Astrocyte (in vitro differentiated cells and primary cell): Measurements from ENCODE around the gene CD160. TPM values are rescaled to one million over a fixed set of nuclear protein-coding genes. Genes with fewer than 3 reads are reported as not detected.

Source experiments
- DNase-seq: peaks from one replicate; pipeline ENCODE4 v3.0.0-alpha.2; 2010; ENCODE audit warnings: low read depth
- FAIRE-seq: peaks from 2 replicates; lab custom pipeline; 2011; peaks lifted over from hg19 to GRCh38; lab: Jason Lieb, UNC
- H2AFZ ChIP-seq: 2 replicates; pipeline ENCODE4 v1.6.0; 2012; ENCODE audit warnings: low read depth, low read length, inconsistent platforms
- H3K27ac ChIP-seq: 2 replicates; pipeline ENCODE4 v1.5.1; 2011; ENCODE audit warnings: low read depth, low read length, inconsistent platforms
- H3K27me3 ChIP-seq: 2 replicates; pipeline ENCODE4 v1.6.0; 2011; ENCODE audit warnings: low read length, inconsistent platforms; ENCODE audit not compliant: insufficient read depth
- H3K36me3 ChIP-seq: 2 replicates; pipeline ENCODE4 v1.5.1; 2011; ENCODE audit warnings: low read length, inconsistent platforms; ENCODE audit not compliant: insufficient read depth
- H3K4me1 ChIP-seq: 2 replicates; pipeline ENCODE4 v1.5.1; 2011; ENCODE audit warnings: low read length, inconsistent platforms; ENCODE audit not compliant: insufficient read depth
- H3K4me2 ChIP-seq: 2 replicates; pipeline ENCODE4 v1.6.0; 2012; ENCODE audit warnings: low read length, inconsistent platforms
- H3K4me3 ChIP-seq: 2 replicates; pipeline ENCODE4 v1.5.1; 2011; ENCODE audit warnings: low read depth, mild to moderate bottlenecking, low read length, inconsistent platforms; ENCODE audit not compliant: insufficient read depth
- H3K79me2 ChIP-seq: 2 replicates; pipeline ENCODE4 v1.6.0; 2012; ENCODE audit warnings: mild to moderate bottlenecking, low read length, inconsistent platforms; ENCODE audit not compliant: insufficient read depth
- H3K9ac ChIP-seq: 2 replicates; pipeline ENCODE4 v1.6.0; 2012; ENCODE audit warnings: mild to moderate bottlenecking, low read length, inconsistent platforms
- H3K9me3 ChIP-seq: 2 replicates; pipeline ENCODE4 v1.5.1; 2012; ENCODE audit warnings: low read depth, mild to moderate bottlenecking, low read length, inconsistent platforms; ENCODE audit not compliant: insufficient read depth
- H4K20me1 ChIP-seq: 2 replicates; pipeline ENCODE4 v1.6.0; 2012; ENCODE audit warnings: low read length, inconsistent platforms; ENCODE audit not compliant: insufficient read depth
- H3K27ac Mint-ChIP-seq: one replicate; pipeline ENCODE4 v1.8.0; 2021; ENCODE audit warnings: mild to moderate bottlenecking, mixed read lengths; ENCODE audit not compliant: unreplicated experiment
- H3K27me3 Mint-ChIP-seq: one replicate; pipeline ENCODE4 v1.8.0; 2021; ENCODE audit warnings: low read depth, mixed read lengths; ENCODE audit not compliant: unreplicated experiment
- H3K36me3 Mint-ChIP-seq: one replicate; pipeline ENCODE4 v1.8.0; 2021; ENCODE audit warnings: low read depth, mixed read lengths; ENCODE audit not compliant: unreplicated experiment
- H3K4me1 Mint-ChIP-seq: one replicate; pipeline ENCODE4 v1.8.0; 2021; ENCODE audit warnings: low read depth, mixed read lengths; ENCODE audit not compliant: unreplicated experiment
- H3K4me3 Mint-ChIP-seq: one replicate; pipeline ENCODE4 v1.8.0; 2021; ENCODE audit warnings: mild to moderate bottlenecking, moderate library complexity, mixed read lengths; ENCODE audit not compliant: unreplicated experiment
- H3K9me3 Mint-ChIP-seq: one replicate; pipeline ENCODE4 v1.8.0; 2021; ENCODE audit warnings: mild to moderate bottlenecking, mixed read lengths; ENCODE audit not compliant: unreplicated experiment
- CTCF ChIP-seq: IDR thresholded peaks from 2 replicates; pipeline ENCODE4 v1.5.1; 2011; ENCODE audit warnings: low read depth, mild to moderate bottlenecking, inconsistent platforms, low read length, moderate library complexity; ENCODE audit not compliant: insufficient read depth
- EZH2 ChIP-seq: IDR thresholded peaks from 2 replicates; pipeline ENCODE4 v1.6.1; 2012; ENCODE audit warnings: mild to moderate bottlenecking, low read length, inconsistent platforms; ENCODE audit not compliant: insufficient read depth
- total RNA-seq: library from RNA; stranded (reverse); gene quantifications from 2 replicates; pipeline ENCODE4 v1.2.1, GENCODE V29; 2021

The CD160 gene
- total RNA-seq, 1 donor from 2014 or later, result not detected

- DNase-seq (peak; percentile 76), FAIRE-seq (peak; percentile 50)
- peak overlapping the region; percentile 38 for H2AFZ ChIP-seq
- no peaks in the 10 kb centered on the region for H3K27me3 ChIP-seq
- H3K36me3 Mint-ChIP-seq, result peaks cover 5% of the 10 kb centered on the region
- H3K27me3 Mint-ChIP-seq, result peaks cover 6% of the 10 kb centered on the region
- no peaks in the 10 kb centered on the region for H3K36me3 ChIP-seq
- H3K4me1 ChIP-seq, result peaks cover 23% of the 10 kb centered on the region
- H3K9ac ChIP-seq, result no peak overlapping the region
- H3K27ac Mint-ChIP-seq, result peak overlapping the region; percentile 47
- peaks cover 3% of the 10 kb centered on the region for H3K9me3 Mint-ChIP-seq
- no peak overlapping the region for H3K4me3 Mint-ChIP-seq
- peak overlapping the region; percentile 14 for H3K4me3 ChIP-seq
- TF ChIP-seq CTCF (no peak), EZH2 (no peak)
- no peaks in the 10 kb centered on the region for H4K20me1 ChIP-seq
- H3K79me2 ChIP-seq, result no peaks in the 10 kb centered on the region
- H3K4me1 Mint-ChIP-seq, result peaks cover 16% of the 10 kb centered on the region
- no peaks in the 10 kb centered on the region for H3K9me3 ChIP-seq
- peak overlapping the region; percentile 60 for H3K4me2 ChIP-seq
- H3K27ac ChIP-seq, result peak overlapping the region; percentile 7
These were observed 28.4 kb upstream of the CD160 start for GRCh38 chr1:145690587-145691558.

- no peak for DNase-seq
- Histone ChIP-seq H3K4me3 (no peak overlapping the region), H3K4me1 (peaks cover 23% of the 10 kb centered on the region), H3K27ac (no peak overlapping the region), H3K4me2 (no peak overlapping the region), H2AFZ (no peak overlapping the region), H3K36me3 (no peaks in the 10 kb centered on the region), H3K9me3 (no peaks in the 10 kb centered on the region), H3K27me3 (no peaks in the 10 kb centered on the region), H3K79me2 (no peaks in the 10 kb centered on the region), H3K9ac (no peak overlapping the region), H4K20me1 (no peaks in the 10 kb centered on the region)
- H3K4me3 Mint-ChIP-seq, result no peak overlapping the region
- peaks cover 14% of the 10 kb centered on the region for H3K27me3 Mint-ChIP-seq
- peaks cover 16% of the 10 kb centered on the region for H3K4me1 Mint-ChIP-seq
- H3K36me3 Mint-ChIP-seq, result peaks cover 2% of the 10 kb centered on the region
- FAIRE-seq, result no peak
- H3K27ac Mint-ChIP-seq, result no peak overlapping the region
- H3K9me3 Mint-ChIP-seq, result peaks cover 3% of the 10 kb centered on the region
- TF ChIP-seq EZH2 (no peak), CTCF (no peak)
These were observed 26.4 kb upstream of the CD160 start for GRCh38 chr1:145692785-145693443.
